Keratinocyte (primary cell): Measurements from ENCODE around the gene DCLK1. TPM values are rescaled to one million over a fixed set of nuclear protein-coding genes. Genes with fewer than 3 reads are reported as not detected.

Experiments
- DNase-seq: peaks from one replicate; pipeline ENCODE4 v3.0.0-alpha.2; 2011; ENCODE audit warnings: low read depth, missing footprints, low spot score
- FAIRE-seq: peaks from 2 replicates; lab custom pipeline; 2011; peaks lifted over from hg19 to GRCh38; lab: Jason Lieb, UNC
- H2AFZ ChIP-seq: 2 replicates; pipeline ENCODE4 v1.6.0; 2012; ENCODE audit warnings: low read length, control low read depth, inconsistent platforms; ENCODE audit not compliant: control insufficient read depth
- H3K27ac ChIP-seq: 2 replicates; pipeline ENCODE4 v1.5.1; 2011; ENCODE audit warnings: low read length; ENCODE audit not compliant: control insufficient read depth, insufficient read depth
- H3K27me3 ChIP-seq: 3 replicates; pipeline ENCODE4 v1.6.0; 2011; ENCODE audit warnings: low read length; ENCODE audit not compliant: control insufficient read depth, insufficient read depth; ENCODE audit errors: extremely low read depth
- H3K36me3 ChIP-seq, 2 experiments: 2 replicates in 1 of 2; 3 replicates in 1 of 2; pipeline ENCODE4 v1.5.1; 2011; ENCODE audit warnings: low read length in 2 of 2, mild to moderate bottlenecking in 1 of 2; ENCODE audit not compliant: control insufficient read depth in 2 of 2, insufficient read depth in 2 of 2; ENCODE audit errors: extremely low read depth in 1 of 2
- H3K4me1 ChIP-seq: 3 replicates; pipeline ENCODE4 v1.5.1; 2011; ENCODE audit warnings: low read length; ENCODE audit not compliant: control insufficient read depth, insufficient read depth; ENCODE audit errors: extremely low read depth
- H3K4me2 ChIP-seq: 3 replicates; pipeline ENCODE4 v1.6.0; 2011; ENCODE audit warnings: low read depth, low read length; ENCODE audit not compliant: control insufficient read depth, insufficient read depth; ENCODE audit errors: extremely low read depth
- H3K4me3 ChIP-seq, 3 experiments: fragments of 200-600 bp in 1 of 3; sonication (generic) in 1 of 3; 2 replicates in 2 of 3; 3 replicates in 1 of 3; pipeline ENCODE4 v1.5.1; 2011 to 2016; ENCODE audit warnings: low read length in 3 of 3, mild to moderate bottlenecking in 3 of 3, control low read depth in 2 of 3, inconsistent platforms in 1 of 3, low read depth in 1 of 3, mixed read lengths in 1 of 3, mixed run types in 1 of 3, moderate library complexity in 1 of 3; ENCODE audit not compliant: control insufficient read depth in 2 of 3, insufficient read depth in 2 of 3; ENCODE audit errors: extremely low read depth in 1 of 3
- H3K79me2 ChIP-seq: 2 replicates; pipeline ENCODE4 v1.6.0; 2012; ENCODE audit warnings: low read length; ENCODE audit not compliant: control insufficient read depth, insufficient read depth
- H3K9ac ChIP-seq: 3 replicates; pipeline ENCODE4 v1.6.0; 2011; ENCODE audit warnings: low read length; ENCODE audit not compliant: control insufficient read depth, insufficient read depth; ENCODE audit errors: extremely low read depth
- H3K9me1 ChIP-seq: 3 replicates; pipeline ENCODE4 v1.6.0; 2011; ENCODE audit warnings: low read length; ENCODE audit not compliant: control insufficient read depth, insufficient read depth; ENCODE audit errors: extremely low read depth
- H3K9me3 ChIP-seq: 2 replicates; pipeline ENCODE4 v1.5.1; 2012; ENCODE audit warnings: low read depth, low read length; ENCODE audit not compliant: control insufficient read depth
- H4K20me1 ChIP-seq: 3 replicates; pipeline ENCODE4 v1.6.0; 2011; ENCODE audit warnings: low read length; ENCODE audit not compliant: control insufficient read depth, insufficient read depth; ENCODE audit errors: extremely low read depth
- CTCF ChIP-seq, 3 experiments: IDR thresholded peaks in 1 of 3; conservative IDR thresholded peaks in 1 of 3; optimal IDR thresholded peaks in 1 of 3; 2 replicates in 2 of 3; 3 replicates in 1 of 3; pipeline versions ENCODE3 to v1.5.1; 2011; ENCODE audit warnings: low read length in 3 of 3, mild to moderate bottlenecking in 3 of 3, moderate library complexity in 2 of 3, control low read depth in 1 of 3, inconsistent platforms in 1 of 3; ENCODE audit not compliant: insufficient read depth in 2 of 3; ENCODE audit errors: extremely low read depth in 1 of 3
- EZH2 ChIP-seq: IDR thresholded peaks from one replicate; pipeline ENCODE4 v1.6.1; 2012; ENCODE audit warnings: inconsistent platforms, mild to moderate bottlenecking, low read length, moderate library complexity
- dilution Hi-C: fragments of 300-500 bp; cut with MboI; formaldehyde crosslinking; loops from one replicate; pipeline ENCODE4 v1.7.0; 2020; ENCODE audit warnings: low sequenced_read_pairs; ENCODE audit not compliant: extremely low pct_ligation_motif_present
- polyA plus RNA-seq, 5 experiments: library from polyadenylated mRNA; depleted of rRNA in 3 of 5; stranded (reverse) in 3 of 5; stranded (forward) in 1 of 5; unstranded in 1 of 5; fragments of >200 nt; gene quantifications; 1 replicate in 1 of 5; 2 replicates in 3 of 5; 3 replicates in 1 of 5; pipeline versions ENCODE4 v1.2.1 to v1.2.3, GENCODE V29; 2011 to 2012; ENCODE audit warnings: missing spikeins in 2 of 5, low read depth in 1 of 5, low replicate concordance in 1 of 5

The DCLK1 gene
- polyA plus RNA-seq, 1 donor (not counting 4 experiments of a cell fraction or from before 2014, with no cell fraction given) = 0.04 TPM

- no peak overlapping the region for H3K4me2 ChIP-seq
- TF ChIP-seq CTCF (optimal IDR thresholded peaks at IDR 0.05 in 1 of 3, IDR thresholded peaks at IDR 0.05 in 1 of 3, conservative IDR thresholded peaks at IDR 0.05 in 1 of 3; ENCODE audit: extremely low read depth in 1 of 3, insufficient read depth in 2 of 3, low read length in 3 of 3) (no peak), EZH2 (no peak)
- no peaks in the 10 kb centered on the region for H4K20me1 ChIP-seq
- no peaks in the 10 kb centered on the region for H3K4me1 ChIP-seq
- no peaks in the 10 kb centered on the region for H3K36me3 ChIP-seq
- no peak overlapping the region for H3K27ac ChIP-seq
- H3K27me3 ChIP-seq = peaks cover 24% of the 10 kb centered on the region
- dilution Hi-C loops = no loop called here
- H3K9me3 ChIP-seq = no peaks in the 10 kb centered on the region
- no peaks in the 10 kb centered on the region for H3K79me2 ChIP-seq
- H3K9ac ChIP-seq = no peak overlapping the region
- H3K9me1 ChIP-seq = no peaks in the 10 kb centered on the region
- FAIRE-seq = no peak
- H2AFZ ChIP-seq = no peak overlapping the region
- no peak for DNase-seq
- H3K4me3 ChIP-seq = no peak overlapping the region
Observed at GRCh38 chr13:36134632-36135031, 3.5 kb upstream of the DCLK1 start.

GRCh38 chr13:36133950-36134626 lies 2.9 kb upstream of the DCLK1 start:
- FAIRE-seq (no peak), DNase-seq (no peak)
- no peak overlapping the region for H3K4me3 ChIP-seq
- no peaks in the 10 kb centered on the region for H3K4me1 ChIP-seq
- H3K4me2 ChIP-seq = no peak overlapping the region
- no peaks in the 10 kb centered on the region for H3K9me1 ChIP-seq
- H3K36me3 ChIP-seq = no peaks in the 10 kb centered on the region
- dilution Hi-C loops = no loop called here
- H3K27ac ChIP-seq = no peak overlapping the region
- H3K9ac ChIP-seq = no peak overlapping the region
- no peaks in the 10 kb centered on the region for H3K79me2 ChIP-seq
- TF ChIP-seq CTCF (optimal IDR thresholded peaks at IDR 0.05 in 1 of 3, IDR thresholded peaks at IDR 0.05 in 1 of 3, conservative IDR thresholded peaks at IDR 0.05 in 1 of 3; ENCODE audit: extremely low read depth in 1 of 3, insufficient read depth in 2 of 3, low read length in 3 of 3) = no peak
- TF ChIP-seq EZH2 = no peak
- peaks cover 30% of the 10 kb centered on the region for H3K27me3 ChIP-seq
- H4K20me1 ChIP-seq = no peaks in the 10 kb centered on the region
- H2AFZ ChIP-seq = no peak overlapping the region
- H3K9me3 ChIP-seq = no peaks in the 10 kb centered on the region
